Ramos (cell line): ENCODE results near the gene MAP3K14.

Source experiments
- in situ Hi-C: fragments of 300-500 bp; cut with MboI; formaldehyde crosslinking; loops from one replicate; pipeline ENCODE4 v1.14.3; 2022; ENCODE audit warnings: low sequenced_read_pairs; ENCODE audit not compliant: unreplicated experiment

Gene MAP3K14

DNA sequence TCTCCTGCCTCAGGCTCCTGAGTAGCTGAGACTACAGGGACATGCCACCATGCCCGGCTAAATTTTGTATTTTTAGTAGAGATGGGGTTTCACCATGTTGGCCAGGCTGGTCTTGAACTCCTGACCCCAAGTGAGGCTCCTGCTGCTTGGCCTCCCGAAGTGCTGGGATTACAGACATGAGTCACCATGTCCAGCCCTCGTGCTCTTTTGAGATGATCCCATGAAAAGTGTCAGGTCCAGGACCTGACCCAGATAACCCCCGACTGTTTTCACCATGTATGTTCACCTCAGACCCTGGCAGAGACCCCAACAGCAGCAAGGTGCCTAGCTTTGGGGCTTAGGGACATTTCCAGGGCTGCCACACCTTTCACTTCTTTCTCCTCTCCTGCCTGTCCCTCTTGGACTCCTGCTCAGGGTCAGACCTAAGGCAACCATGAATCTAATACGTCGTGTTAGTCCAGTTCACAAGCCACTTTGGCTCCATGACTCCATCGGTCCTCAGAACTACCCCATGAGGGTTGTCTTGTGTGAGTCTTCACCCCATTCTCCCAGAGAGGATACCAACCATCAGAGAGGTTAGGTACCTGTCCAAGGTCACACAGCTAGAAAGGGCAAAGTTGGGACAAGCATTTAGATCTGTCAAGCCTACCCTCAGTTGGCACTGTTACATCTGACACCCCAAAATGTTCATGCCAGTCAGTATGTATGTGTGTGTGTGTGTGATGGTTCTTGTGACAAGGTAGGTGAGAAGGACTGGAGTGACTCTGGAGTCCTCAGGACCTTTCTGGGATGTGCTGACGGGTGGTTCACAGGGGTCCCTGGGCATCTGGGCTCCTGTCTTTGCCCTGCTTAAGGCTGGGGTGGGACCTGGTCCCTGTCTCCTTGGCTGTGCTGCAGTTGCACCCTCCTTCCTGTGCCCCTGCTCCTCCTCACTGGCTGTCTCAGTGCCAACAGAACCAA lies 23.1 kb upstream of the MAP3K14 start:
- in situ Hi-C loops, result no loop called here

GRCh38 chr17:45338996-45339535 lies 22.2 kb upstream of the MAP3K14 start:
- in situ Hi-C loops, result no loop called here

DNA sequence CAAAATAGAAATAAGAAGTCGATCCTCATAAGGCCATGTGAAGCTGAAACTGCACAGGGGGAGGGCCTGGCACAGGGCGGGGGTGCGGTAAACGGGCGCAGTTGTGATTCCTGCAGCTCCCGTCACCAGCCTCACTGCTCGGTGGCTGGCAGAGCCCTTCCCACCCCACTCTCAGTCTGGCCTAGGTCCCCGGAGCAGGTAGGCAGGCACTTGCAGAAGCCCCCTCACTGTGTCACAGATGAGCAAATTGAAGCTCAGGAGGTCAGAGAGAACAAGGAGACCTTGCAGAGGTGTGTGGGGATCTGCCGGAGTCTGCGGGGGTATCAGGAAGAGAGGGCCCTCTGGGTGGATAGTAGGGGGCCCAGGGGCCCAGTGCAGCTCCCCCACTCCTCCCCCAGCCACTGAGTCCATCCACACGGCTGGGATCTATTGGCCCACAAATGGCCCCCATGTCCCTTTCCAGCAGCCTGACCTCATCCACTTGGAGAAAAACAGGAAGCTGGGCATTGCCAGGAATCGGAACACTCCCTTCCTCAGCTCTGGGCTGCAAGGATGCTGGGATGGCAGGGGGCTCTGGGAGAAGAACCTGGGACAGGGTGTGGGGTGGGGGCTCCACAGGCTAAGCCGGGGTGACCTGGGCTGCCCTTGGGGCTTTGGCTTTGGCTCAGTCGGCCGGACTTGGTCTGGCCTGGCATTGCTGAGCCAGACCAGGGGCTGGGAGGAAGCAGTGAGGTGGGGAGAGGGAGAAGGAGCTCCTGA lies 21.4 kb upstream of the MAP3K14 start:
- in situ Hi-C loops, result no loop called here

- in situ Hi-C loops, result no loop called here
Measured at GRCh38 chr17:45336390-45337182, 19.8 kb upstream of the MAP3K14 start.

- in situ Hi-C loops, result no loop called here
Measured at GRCh38 chr17:45335721-45336120, 18.9 kb upstream of the MAP3K14 start.

DNA sequence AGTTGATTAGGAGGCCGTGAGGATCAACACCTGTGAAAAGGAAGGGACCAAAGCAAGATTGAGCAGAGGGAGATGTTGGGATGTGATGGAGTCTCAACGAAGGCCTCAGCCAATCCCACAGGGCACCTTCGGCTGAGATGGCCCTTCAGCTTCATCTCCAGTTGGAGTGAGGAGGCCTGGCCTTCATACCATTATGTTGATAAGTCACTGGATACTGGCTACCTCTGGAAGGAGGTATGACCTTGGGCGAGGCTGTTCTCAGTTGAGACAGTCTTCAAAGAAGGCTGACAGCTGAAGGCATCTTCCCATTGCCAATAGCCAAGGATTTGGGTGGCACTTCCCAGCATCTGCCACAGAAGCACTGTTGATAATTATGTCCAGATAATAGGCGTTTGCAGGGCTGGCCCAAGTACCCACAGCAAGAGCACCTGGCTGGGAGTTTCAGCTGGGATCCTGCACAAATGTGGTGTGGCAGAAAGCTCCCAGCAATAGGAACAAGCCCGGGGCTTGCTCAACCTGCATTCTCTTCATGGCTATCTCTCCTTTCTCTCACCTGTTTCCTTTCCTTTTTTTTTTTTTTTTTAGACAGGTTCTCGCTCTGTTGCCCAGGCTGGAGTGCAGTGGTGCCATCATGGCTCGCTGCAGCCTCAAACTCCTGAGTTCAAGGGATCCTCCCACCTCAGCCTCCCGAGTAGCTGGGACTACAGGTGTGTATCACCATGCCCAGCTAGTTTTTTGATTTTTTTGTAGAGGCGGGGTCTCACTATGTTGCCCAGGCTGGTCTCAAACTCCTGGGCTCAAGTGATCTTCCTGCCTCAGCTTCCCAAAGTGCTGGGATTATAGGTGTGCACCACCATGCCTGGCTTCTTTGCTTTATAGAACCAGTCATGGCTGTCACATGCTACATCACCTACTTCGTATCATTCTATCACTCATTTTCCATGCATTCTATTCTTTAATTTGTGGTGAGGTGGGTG lies 18.2 kb upstream of the MAP3K14 start:
- in situ Hi-C loops, result no loop called here

- in situ Hi-C loops, result no loop called here
Measured at GRCh38 chr17:45334231-45334630, 17.4 kb upstream of the MAP3K14 start.

DNA sequence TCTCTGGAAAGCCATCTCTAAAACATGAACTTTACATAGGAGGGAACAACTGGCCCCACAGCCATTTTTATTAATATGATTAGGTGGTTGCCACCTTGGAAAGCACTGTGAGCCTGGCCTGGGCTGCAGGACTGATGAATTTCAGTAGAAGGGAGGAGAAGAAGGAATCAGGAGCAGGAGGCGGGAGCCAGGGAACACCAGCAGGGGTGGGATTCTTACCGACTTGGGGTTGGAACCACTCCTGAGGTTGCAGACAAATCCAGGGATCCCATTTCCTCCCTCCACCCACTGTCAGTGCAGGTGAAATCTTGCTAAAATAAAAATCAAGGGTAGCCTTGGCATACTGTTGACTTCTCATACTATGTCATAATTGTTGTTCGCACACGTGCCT lies 16.9 kb upstream of the MAP3K14 start:
- in situ Hi-C loops, result no loop called here

DNA sequence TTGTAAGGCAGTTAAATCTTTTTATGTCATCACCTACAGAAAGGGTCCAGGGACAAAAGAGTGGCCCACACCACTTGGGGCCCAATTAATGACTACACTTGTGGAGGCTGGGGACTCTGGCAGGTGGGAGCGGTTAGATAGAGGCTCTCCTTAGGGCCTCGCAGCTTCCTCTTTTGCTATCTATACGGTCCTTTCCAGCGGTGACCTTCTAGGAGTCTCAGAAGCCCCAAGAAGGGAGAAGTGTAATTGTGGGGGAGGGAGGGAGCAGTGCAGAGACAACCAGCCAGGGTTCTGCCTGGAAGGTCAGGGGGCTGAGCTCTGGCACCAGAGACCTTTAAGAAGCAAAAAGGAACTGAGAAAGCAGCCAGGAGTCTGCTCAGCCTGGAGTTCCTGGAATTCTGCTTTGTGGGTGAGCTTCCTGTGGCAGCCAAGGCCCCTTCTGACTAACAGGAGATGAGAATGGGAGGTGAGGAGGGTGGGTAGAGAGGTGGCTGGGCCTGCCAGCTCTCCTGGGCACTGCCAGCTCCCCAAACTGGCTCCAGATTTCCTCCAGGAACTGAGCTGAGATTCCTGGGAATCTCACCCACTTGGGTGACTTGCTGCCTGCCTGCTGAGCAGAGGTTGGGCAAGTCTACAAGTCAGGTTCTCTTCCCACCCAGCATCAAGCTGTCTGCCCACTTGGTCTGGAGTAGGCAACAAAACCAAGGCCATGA lies 16.3 kb upstream of the MAP3K14 start:
- in situ Hi-C loops, result no loop called here

DNA sequence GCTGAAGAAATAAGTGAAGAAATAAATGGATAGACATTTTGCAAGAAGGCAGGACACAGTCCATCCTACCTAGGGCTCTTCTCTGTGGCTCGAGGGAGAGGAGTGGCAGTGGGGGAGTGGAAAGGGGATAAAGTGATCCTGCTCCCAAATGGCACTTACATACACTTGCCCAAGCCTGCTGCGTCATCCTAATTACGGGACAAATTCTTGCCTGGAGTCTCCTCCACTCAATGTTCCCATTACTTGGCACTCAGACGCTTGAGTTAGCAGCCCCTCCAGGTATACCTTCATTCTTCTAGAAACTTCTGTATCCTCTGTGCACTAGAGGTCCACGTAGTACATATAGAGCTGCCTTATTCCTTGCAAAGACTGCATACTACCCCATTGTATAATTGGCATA lies 15.7 kb upstream of the MAP3K14 start:
- in situ Hi-C loops, result no loop called here

DNA sequence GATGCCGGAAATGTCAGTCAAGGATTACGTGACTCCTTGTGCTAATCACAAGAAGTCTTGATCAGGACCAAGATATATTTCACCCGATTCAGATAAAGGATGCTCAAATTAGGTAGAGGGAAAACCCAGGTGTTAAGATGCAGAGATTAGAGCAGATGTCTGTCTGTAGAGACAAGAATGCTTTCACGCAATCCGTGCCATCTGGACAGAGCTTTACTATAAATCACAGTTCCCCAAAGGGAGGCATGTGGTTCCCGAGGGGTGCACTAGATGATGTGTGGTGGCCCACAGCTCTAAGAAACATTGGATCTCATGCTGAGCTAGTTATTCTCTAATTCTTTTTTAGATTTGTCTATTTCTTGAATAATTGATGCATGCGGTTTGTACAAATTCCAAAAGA lies 9.8 kb upstream of the MAP3K14 start:
- in situ Hi-C loops, result no loop called here

GRCh38 chr17:45325810-45326209 lies 9.0 kb upstream of the MAP3K14 start:
- in situ Hi-C loops, result no loop called here

DNA sequence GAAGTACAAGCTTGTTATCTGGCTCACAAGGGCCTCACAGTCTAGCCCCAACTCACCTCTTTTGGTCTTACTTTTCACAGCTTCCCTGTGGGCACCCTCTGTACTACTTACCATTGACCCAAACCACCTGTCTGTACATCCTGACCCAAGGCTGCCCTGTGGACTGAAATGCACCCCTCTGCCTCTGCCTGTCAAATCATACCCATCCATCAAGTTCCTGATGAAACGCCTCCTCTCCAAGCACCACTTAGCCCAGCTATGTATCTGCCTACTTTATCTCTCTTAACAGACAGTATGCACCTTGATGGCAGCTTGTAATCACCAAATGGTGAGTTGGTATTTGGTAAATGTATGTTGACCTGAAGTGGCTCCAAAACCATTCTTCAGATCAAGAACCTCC lies 7.5 kb upstream of the MAP3K14 start:
- in situ Hi-C loops, result no loop called here

GRCh38 chr17:45322168-45322567 lies 5.3 kb upstream of the MAP3K14 start:
- in situ Hi-C loops, result no loop called here

DNA sequence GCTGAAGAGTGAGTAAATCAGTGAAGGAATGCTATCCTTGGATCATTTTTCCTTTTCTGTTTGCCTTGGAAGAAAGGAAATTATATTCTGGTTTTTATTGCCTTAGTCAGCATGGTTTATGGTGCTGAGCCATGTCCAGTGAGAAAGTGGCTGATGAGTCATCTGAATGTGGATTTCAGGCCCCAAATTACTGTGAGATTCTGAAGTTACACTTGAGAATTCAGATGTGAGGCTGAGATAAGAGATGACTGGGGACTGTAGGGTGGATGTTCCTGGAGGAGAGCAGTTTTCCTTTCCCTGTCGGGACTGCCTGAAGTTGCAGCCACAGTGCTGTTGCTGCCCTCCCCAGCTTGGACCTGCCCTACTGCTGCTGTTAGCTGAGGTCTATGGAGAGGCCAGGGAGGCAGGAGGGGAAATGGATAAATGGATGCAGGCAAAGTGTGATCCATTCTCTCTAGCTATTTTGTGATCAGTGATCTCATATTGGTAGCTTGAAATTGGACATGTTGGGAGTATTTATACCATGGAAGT lies 4.2 kb upstream of the MAP3K14 start:
- in situ Hi-C loops, result no loop called here

- in situ Hi-C loops, result no loop called here
Measured at GRCh38 chr17:45320349-45320930, 3.6 kb upstream of the MAP3K14 start.

- in situ Hi-C loops, result no loop called here
Measured at GRCh38 chr17:45319239-45319703, 2.5 kb upstream of the MAP3K14 start.
